HepG2 (cell line): ENCODE measurements around the gene TACC3. TPM values are rescaled to one million over a fixed set of nuclear protein-coding genes. Genes with fewer than 3 reads are reported as not detected.

Source experiments
- HMGA1 ChIP-seq: sonication (generic); formaldehyde crosslinking; conservative IDR thresholded peaks from 2 replicates; pipeline ENCODE4 v1.4.0; 2020; ENCODE audit warnings: missing genetic modification reagents
- MIXL1 ChIP-seq: IDR thresholded peaks from 2 replicates; pipeline ENCODE4 v1.6.1; 2016
- NR3C1 ChIP-seq: sonication (generic); formaldehyde crosslinking; IDR thresholded peaks from 2 replicates; pipeline ENCODE4 v1.4.0; 2020; ENCODE audit warnings: missing genetic modification reagents
- PAF1 ChIP-seq: IDR thresholded peaks from 2 replicates; pipeline ENCODE4 v1.6.1; 2016; ENCODE audit warnings: missing genetic modification reagents, missing compliant biosample characterization
- PAWR ChIP-seq: sonication (generic); formaldehyde crosslinking; IDR thresholded peaks from 2 replicates; pipeline ENCODE4 v1.4.0; 2020; ENCODE audit warnings: missing genetic modification reagents, mild to moderate bottlenecking, borderline replicate concordance
- PLSCR1 ChIP-seq: sonication (generic); formaldehyde crosslinking; IDR thresholded peaks from 2 replicates; pipeline ENCODE4 v1.5.0; 2020; ENCODE audit warnings: missing genetic modification reagents, mild to moderate bottlenecking, borderline replicate concordance
- SMC3 ChIP-seq: IDR thresholded peaks from 2 replicates; pipeline ENCODE4 v1.6.1; 2011; ENCODE audit warnings: low read length, improper control_type of control experiment
- YY1 ChIP-seq: IDR thresholded peaks from 2 replicates; pipeline ENCODE4 v1.6.1; 2011; ENCODE audit warnings: low read length, low read depth, moderate library complexity, mild to moderate bottlenecking; ENCODE audit not compliant: insufficient read depth, insufficient replicate concordance
- ZNF335 ChIP-seq: sonication (generic); formaldehyde crosslinking; IDR thresholded peaks from 2 replicates; pipeline ENCODE4 v1.4.0; 2020; ENCODE audit warnings: missing genetic modification reagents
- ZNF710 ChIP-seq: sonication (generic); formaldehyde crosslinking; IDR thresholded peaks from 2 replicates; pipeline ENCODE4 v1.5.0; 2020; ENCODE audit warnings: mild to moderate bottlenecking, missing genetic modification reagents, borderline replicate concordance
- ZSCAN9 ChIP-seq: IDR thresholded peaks from 2 replicates; pipeline ENCODE4 v1.6.1; 2016; ENCODE audit warnings: borderline replicate concordance
- polyA plus RNA-seq, 8 experiments: library from polyadenylated mRNA; depleted of rRNA in 3 of 8; stranded (reverse) in 7 of 8; unstranded in 1 of 8; fragments of >200 nt; fragmentation: Illumina TruSeq in 4 of 8; extraction: Trizol in 4 of 8; gene quantifications; 2 replicates each; pipeline versions ENCODE4 v1.2.1 to v1.2.3, GENCODE V29; 2011 to 2016; ENCODE audit warnings: low read depth in 4 of 8, missing spikeins in 1 of 8, mixed read lengths in 1 of 8; ENCODE audit not compliant: insufficient read depth in 1 of 8
- total RNA-seq, 5 experiments: library from RNA; depleted of rRNA; stranded (reverse); fragments of >200 nt; fragmentation: Illumina TruSeq; extraction: Trizol; gene quantifications; 2 replicates each; pipeline ENCODE4 v1.2.3, GENCODE V29; 2016; ENCODE audit warnings: low read depth in 1 of 5
- TF ChIP-seq, protein P1 (sequence below): sonication (generic); formaldehyde crosslinking; IDR thresholded peaks from 2 replicates; pipeline ENCODE4 v1.4.0; 2020; ENCODE audit warnings: mild to moderate bottlenecking, missing genetic modification reagents
- TF ChIP-seq, protein P2 (sequence below): sonication (generic); formaldehyde crosslinking; IDR thresholded peaks from 2 replicates; pipeline ENCODE4 v1.5.1; 2020; ENCODE audit warnings: missing genetic modification reagents, mild to moderate bottlenecking, borderline replicate concordance

The TACC3 gene
- total and polyA plus RNA-seq, 2 of the 13 experiments (the other 11 are each of a cell fraction or from before 2014, with no cell fraction given) = 20.3 to 21.2 TPM

DNA sequence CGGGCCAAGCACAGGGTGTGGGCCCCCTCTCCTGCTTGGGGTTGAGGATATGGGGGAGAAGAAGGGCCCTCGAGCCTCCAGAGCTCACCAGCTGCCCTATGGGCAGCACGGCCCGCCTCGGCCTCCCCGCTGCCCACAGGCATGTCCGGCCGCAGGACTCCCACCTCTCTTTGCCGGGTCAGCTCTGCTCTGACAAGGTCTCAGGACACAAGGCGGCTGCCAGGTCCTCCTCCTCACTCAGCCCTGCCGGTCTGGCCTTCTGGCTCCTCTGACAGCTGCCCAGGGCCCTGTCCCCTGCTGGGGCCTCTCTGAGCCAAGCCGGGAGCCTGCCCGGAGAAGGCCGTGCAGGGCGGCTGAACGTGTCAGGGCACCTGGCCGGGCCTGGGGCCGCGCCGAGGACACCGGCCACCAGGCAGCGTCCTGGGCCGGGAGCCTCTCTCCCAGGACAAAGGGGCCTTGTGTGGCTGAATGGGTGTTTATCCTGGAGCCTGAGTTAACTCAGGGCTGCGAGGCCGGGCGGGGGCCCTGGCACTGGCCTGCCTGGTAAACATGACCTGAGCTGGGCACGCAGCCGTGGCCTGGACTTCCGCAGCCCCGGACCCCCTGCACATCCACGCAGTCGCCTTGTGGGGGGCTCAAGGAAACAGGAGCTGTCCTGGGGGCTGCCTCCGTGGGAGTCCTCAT is 25.7 kb downstream of the TACC3 start (continued):
- TF ChIP-seq ZSCAN9 (CRISPR knock-in tag) (no peak), HMGA1 (CRISPR knock-in tag) (no peak), PAWR (no peak), NR3C1 (no peak), SMC3 (no peak), ZNF335 (CRISPR knock-in tag) (peak; percentile 79), PAF1 (CRISPR knock-in tag) (no peak), MIXL1 (CRISPR knock-in tag) (no peak), YY1 (peak; percentile 22), PLSCR1 (CRISPR knock-in tag) (no peak), ZNF710 (CRISPR knock-in tag) (peak; percentile 44; the same call in 1 of the 2 replicates)
- TF ChIP-seq, protein P1, sequence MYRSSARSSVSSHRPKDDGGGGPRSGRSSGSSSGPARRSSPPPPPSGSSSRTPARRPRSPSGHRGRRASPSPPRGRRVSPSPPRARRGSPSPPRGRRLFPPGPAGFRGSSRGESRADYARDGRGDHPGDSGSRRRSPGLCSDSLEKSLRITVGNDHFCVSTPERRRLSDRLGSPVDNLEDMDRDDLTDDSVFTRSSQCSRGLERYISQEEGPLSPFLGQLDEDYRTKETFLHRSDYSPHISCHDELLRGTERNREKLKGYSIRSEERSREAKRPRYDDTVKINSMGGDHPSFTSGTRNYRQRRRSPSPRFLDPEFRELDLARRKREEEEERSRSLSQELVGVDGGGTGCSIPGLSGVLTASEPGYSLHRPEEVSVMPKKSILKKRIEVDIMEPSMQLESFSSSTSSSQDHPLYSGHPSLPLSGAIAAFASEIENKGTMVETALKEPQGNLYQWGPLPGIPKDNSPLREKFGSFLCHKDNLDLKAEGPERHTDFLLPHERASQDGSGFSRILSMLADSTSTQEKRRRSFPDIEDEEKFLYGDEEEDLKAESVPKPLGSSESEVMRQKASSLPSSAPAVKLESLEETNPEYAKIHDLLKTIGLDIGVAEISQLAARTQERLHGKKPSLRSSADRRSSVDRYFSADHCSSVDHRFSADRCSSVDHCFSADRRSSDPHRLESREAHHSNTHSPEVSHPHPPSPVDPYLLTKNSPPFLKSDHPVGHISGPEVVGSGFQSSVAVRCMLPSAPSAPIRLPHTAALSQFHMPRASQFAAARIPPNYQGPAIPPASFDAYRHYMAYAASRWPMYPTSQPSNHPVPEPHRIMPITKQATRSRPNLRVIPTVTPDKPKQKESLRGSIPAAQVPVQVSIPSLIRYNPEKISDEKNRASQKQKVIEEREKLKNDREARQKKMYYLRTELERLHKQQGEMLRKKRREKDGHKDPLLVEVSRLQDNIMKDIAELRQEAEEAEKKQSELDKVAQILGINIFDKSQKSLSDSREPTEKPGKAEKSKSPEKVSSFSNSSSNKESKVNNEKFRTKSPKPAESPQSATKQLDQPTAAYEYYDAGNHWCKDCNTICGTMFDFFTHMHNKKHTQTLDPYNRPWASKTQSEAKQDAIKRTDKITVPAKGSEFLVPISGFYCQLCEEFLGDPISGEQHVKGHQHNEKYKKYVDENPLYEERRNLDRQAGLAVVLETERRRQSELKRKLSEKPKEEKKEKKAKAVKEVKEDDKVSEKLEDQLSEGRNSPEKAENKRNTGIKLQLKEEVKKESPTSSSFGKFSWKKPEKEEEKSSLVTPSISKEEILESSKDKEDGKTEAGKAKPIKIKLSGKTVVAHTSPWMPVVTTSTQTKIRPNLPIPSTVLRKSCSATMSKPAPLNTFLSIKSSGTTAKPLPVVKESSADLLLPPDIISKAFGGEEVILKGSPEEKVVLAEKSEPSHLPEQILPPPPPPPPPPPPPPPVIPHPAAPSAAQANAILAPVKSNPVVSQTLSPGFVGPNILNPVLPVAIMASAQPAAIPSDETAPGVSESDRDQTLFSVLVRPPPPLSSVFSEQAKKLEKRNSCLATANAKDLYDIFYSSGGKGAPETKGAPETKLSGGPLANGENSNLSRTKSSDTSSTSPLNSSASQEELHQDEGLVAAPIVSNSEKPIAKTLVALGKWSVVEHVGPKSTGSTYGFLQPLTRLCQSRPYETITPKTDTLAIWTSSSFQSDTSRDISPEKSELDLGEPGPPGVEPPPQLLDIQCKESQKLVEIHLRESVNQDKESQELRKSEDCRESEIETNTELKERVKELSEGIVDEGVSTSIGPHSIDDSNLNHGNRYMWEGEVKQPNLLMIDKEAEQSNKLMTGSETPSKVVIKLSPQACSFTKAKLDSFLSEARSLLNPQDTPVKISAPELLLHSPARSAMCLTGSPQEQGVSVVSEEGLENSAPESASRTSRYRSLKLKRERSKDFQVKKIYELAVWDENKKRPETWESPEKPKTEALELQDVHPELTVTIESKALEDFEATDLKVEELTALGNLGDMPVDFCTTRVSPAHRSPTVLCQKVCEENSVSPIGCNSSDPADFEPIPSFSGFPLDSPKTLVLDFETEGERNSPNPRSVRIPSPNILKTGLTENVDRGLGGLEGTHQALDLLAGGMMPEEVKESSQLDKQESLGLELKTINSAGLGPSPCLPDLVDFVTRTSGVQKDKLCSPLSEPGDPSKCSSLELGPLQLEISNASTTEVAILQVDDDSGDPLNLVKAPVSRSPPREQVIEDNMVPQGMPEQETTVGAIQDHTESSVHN (CRISPR knock-in tag) = 0 out of 2 replicates have a peak, but pooled peaks have one; percentile 65
- TF ChIP-seq, protein P2, sequence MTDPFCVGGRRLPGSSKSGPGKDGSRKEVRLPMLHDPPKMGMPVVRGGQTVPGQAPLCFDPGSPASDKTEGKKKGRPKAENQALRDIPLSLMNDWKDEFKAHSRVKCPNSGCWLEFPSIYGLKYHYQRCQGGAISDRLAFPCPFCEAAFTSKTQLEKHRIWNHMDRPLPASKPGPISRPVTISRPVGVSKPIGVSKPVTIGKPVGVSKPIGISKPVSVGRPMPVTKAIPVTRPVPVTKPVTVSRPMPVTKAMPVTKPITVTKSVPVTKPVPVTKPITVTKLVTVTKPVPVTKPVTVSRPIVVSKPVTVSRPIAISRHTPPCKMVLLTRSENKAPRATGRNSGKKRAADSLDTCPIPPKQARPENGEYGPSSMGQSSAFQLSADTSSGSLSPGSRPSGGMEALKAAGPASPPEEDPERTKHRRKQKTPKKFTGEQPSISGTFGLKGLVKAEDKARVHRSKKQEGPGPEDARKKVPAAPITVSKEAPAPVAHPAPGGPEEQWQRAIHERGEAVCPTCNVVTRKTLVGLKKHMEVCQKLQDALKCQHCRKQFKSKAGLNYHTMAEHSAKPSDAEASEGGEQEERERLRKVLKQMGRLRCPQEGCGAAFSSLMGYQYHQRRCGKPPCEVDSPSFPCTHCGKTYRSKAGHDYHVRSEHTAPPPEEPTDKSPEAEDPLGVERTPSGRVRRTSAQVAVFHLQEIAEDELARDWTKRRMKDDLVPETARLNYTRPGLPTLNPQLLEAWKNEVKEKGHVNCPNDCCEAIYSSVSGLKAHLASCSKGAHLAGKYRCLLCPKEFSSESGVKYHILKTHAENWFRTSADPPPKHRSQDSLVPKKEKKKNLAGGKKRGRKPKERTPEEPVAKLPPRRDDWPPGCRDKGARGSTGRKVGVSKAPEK (CRISPR knock-in tag) = no peak
